GM19324 (cell line): Measurements from ENCODE around the gene SDF2.
A peak's percentile ranks its signal among the peaks of the same experiment; 100 is the strongest.
"Not testable (repeated sequence)": the region's sequence is repeated elsewhere in the genome, so short reads cannot be mapped to it uniquely, and the experiment has no call there.

Source experiments
- ATAC-seq: cut with Tn5 transposase; IDR thresholded peaks from one replicate; pipeline ENCODE4 v1.9.1; 2021; ENCODE audit warnings: mild to moderate bottlenecking, moderate library complexity; ENCODE audit not compliant: unreplicated experiment, low FRiP score

The SDF2 gene

DNA sequence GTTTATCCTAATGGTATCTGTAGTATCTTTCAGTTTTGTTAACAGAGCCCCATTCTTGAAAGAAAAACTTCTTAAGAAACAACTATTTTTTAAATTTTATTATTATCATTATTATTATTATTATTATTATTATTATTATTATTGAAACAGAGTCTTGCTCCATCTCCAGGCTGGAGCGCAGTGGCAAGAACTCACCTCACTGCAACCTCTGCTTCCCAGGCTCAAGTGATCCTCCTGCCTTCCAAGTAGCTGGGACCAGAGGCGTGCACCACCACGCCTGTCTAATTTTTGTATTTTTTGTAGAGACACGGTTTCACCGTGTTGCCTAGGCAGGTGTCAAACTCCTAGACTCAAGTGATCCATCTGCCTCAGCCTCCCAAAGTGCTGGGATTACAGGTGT, 23.7 kb upstream of the SDF2 start:
- no peak for ATAC-seq

DNA sequence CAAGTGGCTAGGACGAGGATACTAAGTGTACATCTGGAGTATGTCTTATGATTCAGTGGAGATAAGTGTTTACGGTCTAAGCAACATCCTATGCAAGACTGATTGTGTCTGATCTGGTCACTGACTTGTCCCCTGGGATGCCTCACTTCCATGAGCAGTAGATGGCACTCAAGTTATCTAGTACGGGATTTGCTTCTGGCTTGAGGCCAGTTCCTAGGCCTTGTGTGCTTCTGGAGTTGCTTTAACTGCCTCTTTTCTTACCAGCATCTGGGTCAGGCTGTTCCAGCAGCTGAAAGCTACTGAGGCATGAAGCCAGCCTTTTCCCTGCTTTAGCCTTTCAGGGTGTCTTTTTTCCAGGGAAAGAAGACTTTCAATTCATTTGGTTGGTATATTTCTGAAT, 23.3 kb upstream of the SDF2 start:
- no peak for ATAC-seq

- ATAC-seq = no peak
Observed at GRCh38 chr17:28682655-28683054, 20.9 kb upstream of the SDF2 start.

DNA sequence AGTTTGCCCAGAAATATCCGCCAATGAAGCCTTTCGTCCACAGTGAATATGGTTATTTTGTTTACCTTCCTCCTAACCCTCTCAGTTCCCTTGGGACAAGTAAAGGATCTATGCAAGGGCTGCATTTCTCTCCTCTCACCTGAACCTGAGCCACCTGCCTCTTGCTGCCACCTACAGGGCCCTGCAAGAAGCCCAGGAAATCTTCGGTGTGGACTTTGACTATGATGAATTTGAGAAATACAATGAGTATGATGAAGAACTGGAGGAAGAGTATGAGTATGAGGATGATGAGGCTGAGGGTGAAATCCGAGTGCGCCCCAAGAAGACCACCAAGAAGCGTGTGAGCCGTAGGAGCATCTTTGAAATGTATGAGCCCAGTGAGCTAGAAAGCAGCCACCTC, 14.3 kb upstream of the SDF2 start:
- ATAC-seq = no peak

DNA sequence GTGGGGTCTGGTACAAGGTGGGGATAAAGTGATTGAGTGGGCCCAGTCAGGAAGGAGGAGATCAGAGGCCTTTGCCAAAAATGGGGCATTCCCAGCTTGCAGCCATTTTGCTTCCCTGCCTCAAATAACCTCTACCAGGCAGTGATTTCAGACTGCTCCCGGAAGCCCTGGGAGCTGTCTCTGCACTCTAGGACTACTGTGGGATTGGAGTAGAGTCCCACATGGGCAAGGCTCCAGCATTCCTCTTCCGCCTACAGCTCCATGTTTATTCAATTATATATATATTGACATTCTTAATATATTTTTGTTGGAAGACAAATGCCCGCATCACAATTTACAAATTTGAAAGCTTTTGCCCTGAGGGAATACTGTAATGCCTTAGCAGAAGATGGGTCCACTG, 13.8 kb upstream of the SDF2 start:
- ATAC-seq = no peak

DNA sequence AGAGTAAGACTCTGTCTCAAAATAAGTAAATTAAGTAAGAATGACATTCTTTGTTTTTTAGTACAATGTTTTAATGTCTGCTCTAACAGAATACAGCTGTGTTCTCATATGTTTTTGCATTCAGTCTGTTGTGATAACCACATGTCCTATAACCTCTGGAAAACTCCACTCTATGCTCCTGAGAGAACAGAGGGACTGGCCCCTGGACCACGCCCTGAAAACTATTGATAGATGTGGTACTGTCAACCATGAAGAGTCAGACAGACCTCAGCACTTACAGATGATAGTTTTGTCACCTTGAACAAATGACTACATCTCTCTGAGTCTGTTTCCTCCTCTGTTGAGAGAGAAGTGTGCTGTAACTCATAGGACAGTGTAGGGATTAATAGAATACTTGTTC, 8.2 kb upstream of the SDF2 start:
- ATAC-seq = no peak

GRCh38 chr17:28667870-28668269, 6.2 kb upstream of the SDF2 start:
- no peak for ATAC-seq

DNA sequence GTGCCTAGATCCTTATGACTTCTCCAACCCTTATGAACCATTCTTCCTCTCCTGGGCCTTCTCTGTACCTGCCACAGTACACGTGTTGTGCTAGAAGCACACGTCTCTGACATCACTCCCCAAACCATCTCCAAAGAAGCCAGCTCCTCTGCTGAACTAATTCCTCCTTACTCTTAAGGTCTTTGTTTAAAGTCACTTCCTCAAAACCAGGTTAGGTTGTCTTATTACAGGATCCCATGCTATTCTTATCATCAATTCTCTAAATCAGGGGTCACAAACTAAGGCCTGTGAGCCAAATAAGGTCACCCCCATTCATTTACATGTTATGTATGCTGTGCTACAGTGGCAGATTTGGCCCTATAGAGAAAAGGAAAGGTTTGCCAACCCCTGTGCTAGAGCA, 4.3 kb upstream of the SDF2 start:
- no peak for ATAC-seq

GRCh38 chr17:28663723-28664122, 2.0 kb upstream of the SDF2 start:
- no peak for ATAC-seq

DNA sequence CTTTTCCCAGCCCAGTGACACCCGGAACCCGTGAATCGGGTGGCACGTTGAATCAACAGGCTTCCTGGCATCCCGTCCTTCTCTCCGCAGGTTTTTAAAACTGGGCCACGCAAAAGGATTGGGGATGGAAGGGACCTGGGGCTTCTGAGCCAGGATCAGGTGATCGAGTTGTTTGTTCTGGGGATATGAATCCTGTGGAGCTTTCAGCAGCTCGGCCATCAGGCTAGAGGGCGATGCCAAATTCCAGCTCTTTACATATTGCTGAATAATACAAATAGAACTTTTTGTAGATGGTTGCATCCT, 772 bp upstream of the SDF2 start:
- ATAC-seq = no peak

DNA sequence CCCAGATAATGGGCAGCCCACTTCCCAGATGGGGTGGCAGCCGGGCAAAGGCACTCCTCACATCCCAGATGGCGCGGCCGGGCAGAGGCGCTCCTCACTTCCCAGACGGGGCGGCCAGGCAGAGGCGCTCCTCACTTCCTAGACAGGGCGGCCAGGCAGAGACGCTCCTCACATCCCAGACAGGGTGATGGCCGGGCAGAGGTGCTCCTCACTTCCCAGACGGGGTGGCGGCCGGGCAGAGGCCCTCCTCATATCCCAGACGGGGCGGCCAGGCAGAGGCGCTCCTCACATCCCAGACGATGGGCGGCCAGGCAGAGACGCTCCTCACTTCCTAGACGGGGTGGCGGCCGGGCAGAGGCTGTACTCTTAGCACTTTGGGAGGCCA, 2.2 kb downstream of the SDF2 start:
- ATAC-seq = not testable (repeated sequence)

- not testable (repeated sequence) for ATAC-seq
Observed at GRCh38 chr17:28658766-28659496, 2.8 kb downstream of the SDF2 start.

DNA sequence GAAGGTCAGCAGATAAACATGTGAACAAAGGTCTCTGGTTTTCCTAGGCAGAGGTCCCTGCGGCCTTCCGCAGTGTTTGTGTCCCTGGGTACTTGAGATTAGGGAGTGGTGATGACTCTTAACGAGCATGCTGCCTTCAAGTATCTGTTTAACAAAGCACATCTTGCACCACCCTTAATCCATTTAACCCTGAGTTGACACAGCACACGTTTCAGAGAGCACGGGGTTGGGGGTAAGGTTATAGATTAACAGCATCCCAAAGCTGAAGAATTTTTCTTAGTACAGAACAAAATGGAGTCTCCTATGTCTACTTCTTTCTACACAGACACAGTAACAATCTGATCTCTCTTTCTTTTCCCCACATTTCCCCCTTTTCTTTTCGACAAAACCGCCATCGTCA, 3.4 kb downstream of the SDF2 start:
- not testable (repeated sequence) for ATAC-seq

DNA sequence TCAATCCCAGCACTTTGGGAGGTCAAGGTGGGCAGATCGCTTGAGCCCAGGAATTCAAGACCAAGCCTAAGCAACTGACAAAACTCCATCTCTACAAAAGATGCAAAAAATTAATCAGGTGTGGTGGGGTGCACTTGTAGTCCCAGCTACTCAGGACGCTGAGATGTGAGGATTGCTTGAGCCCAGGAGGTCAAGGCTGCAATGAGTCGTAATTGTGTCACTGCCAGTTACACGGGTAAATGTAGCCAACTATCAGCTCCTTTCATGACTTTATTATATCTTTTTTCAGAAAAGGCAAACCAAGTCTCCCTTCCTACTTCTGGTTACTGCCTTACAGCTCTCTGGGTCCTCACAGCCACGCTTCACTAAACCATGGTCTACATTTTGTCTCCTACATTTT, 4.0 kb downstream of the SDF2 start:
- ATAC-seq = no peak

DNA sequence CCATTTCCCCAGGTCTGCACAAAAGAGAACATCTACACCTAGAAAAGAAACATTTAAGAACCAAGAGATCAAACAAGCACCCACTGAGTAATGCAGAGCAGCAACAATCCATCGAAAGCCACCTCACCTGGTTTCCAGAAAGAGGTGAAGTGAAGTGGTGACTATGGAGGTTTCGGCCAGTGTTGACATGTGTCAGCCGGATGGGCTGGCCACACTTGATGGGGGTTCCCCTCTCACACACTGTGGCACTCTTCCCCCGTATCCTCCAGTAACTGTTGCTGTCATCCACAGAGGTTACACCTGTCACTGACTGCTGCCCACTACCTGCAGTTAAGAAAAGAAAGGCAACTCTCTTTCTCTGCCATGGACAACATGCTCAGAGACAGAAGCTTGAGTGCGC, 6.5 kb downstream of the SDF2 start:
- ATAC-seq = no peak

- no peak for ATAC-seq
Observed at GRCh38 chr17:28648698-28649097, 13.0 kb downstream of the SDF2 start.

DNA sequence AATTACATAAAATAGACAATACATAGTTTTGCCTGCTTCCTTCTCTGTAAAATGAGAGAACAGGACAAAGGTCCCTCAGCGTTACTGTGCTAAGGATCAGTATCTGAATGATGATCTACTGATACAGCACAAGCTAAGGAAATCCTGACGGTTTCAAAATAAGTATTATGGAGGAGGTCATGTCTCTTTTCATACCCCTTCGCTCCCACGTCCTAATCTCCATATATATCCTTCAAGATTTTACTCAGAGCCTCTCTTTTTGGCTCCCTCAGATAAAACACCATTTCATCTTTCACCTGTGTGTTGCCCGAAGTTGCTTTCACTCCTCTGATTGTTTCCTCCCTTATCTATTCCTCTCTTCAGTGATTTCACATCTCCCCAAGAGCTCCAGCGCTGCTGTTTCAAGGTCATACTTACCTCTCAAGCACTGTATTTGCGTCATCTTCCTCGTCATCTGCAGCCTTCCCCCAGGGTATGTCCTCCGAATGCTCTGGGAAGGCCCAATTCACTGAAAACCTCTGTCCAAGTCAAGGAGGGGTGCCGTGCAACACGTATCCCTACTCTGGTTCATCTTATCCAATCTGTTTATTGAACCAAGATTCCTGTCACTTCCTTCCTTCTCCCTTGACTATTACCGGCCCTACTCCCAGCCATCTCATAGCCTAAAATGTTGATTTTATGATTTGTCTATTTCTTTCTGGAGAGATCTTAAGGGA, 15.5 kb downstream of the SDF2 start:
- no peak for ATAC-seq

DNA sequence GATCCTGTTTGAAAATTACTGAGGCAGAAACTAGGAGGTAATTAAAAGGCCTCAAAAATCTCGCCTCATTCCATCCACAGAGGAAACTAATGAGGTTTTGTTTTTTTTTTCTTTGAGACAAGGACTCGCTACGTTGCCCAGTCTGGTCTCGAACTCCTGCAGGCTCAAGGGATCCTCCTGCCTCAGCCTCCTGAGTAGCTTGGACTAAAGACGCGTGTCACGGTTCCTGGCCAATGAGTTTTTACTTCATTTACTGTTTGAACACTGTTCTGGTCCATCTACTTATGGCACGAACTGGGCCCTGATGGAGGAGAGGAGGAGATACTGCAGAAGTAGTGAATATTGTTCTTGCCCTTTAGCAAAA, 16.1 kb downstream of the SDF2 start:
- no peak for ATAC-seq

DNA sequence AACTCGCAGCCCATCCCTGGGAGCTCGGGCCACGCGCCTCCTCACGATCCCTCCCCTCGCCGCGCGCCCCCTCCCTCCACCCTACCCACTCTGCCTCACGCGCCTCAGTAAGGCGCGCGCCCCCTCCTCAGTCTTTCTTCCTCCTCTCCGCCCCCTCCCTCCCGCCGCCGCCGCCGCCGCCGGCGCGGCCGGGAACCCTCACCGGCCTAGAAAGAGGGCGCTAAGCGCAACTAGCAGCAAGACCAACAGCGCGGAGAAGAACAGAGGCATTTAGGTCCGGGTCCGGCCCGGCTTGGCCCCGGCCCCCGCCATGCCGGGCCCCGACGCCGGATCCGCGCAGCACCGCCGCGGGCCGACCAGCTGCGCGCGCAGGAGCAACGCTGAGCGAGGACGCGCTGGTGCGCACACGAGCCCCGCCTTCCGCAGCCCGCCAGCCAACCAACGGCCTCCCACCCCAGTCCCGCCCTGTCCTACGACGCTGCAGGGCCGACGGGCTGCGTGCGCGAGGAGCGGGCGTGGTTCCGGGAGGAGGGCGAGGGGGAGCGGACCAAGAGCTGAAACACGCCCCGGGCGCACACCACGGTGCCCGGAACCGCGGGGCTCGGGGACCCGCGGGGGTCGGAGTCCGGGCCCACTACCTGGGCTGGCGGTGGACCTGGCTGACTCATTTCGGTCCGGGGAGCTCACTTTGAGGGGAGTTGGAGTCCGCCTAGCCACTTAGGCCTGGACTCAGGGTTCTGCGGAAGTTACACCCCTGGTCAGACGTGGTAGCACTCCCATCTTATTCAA, 16.7 kb downstream of the SDF2 start, which contains the start of gene BLTP2:
BLTP2 (minus strand) TSS at position 372 of the 789 bp plus-strand sequence; CDS start at position 270, 102 bp downstream.
- ATAC-seq = peak; percentile 92

- no peak for ATAC-seq
Observed at GRCh38 chr17:28643983-28644786, 17.5 kb downstream of the SDF2 start.

- ATAC-seq = no peak
Observed at GRCh38 chr17:28641579-28641978, 20.1 kb downstream of the SDF2 start.
